Renal cortical epithelial cell (primary cell): Measurements from ENCODE around the gene HIVEP3. TPM values are rescaled to one million over a fixed set of nuclear protein-coding genes. Genes with fewer than 3 reads are reported as not detected.

Experiments
- DNase-seq: peaks from one replicate; pipeline ENCODE4 v3.0.0-alpha.2; 2011; ENCODE audit warnings: low read depth
- total RNA-seq: library from RNA; depleted of rRNA; stranded (reverse); fragments of >200 nt; gene quantifications from 2 replicates; pipeline ENCODE4 v1.2.3, GENCODE V29; 2014

The HIVEP3 gene
- total RNA-seq, 1 donor from 2014 or later, result 3.3 TPM

GRCh38 chr1:41653574-41653973 is 265.1 kb downstream of the HIVEP3 start:
- DNase-seq, result no peak

GRCh38 chr1:41652384-41653265 is 266.1 kb downstream of the HIVEP3 start:
- no peak for DNase-seq

- DNase-seq, result no peak
These were observed 268.5 kb downstream of the HIVEP3 start for GRCh38 chr1:41650028-41650880.

- no peak for DNase-seq
These were observed 269.2 kb downstream of the HIVEP3 start for GRCh38 chr1:41649396-41650027.

- DNase-seq, result no peak
These were observed 269.9 kb downstream of the HIVEP3 start for GRCh38 chr1:41648844-41649243.

- DNase-seq, result no peak
These were observed 270.5 kb downstream of the HIVEP3 start for GRCh38 chr1:41648230-41648629.

GRCh38 chr1:41647221-41648135 is 271.2 kb downstream of the HIVEP3 start:
- no peak for DNase-seq

- no peak for DNase-seq
These were observed 272.5 kb downstream of the HIVEP3 start for GRCh38 chr1:41646186-41646585.

- DNase-seq, result no peak
These were observed 273.7 kb downstream of the HIVEP3 start for GRCh38 chr1:41645062-41645461.

GRCh38 chr1:41642922-41643821 is 275.6 kb downstream of the HIVEP3 start:
- DNase-seq, result no peak

- DNase-seq, result no peak
These were observed 276.7 kb downstream of the HIVEP3 start for GRCh38 chr1:41641941-41642527.

- DNase-seq, result no peak
These were observed 277.3 kb downstream of the HIVEP3 start for GRCh38 chr1:41641475-41641814.

GRCh38 chr1:41640756-41641474 is 277.8 kb downstream of the HIVEP3 start:
- no peak for DNase-seq

GRCh38 chr1:41640141-41640751 is 278.5 kb downstream of the HIVEP3 start:
- DNase-seq, result no peak

GRCh38 chr1:41639332-41639936 is 279.3 kb downstream of the HIVEP3 start:
- DNase-seq, result no peak

GRCh38 chr1:41638086-41639024 is 280.4 kb downstream of the HIVEP3 start:
- no peak for DNase-seq

GRCh38 chr1:41637367-41637766 is 281.4 kb downstream of the HIVEP3 start:
- no peak for DNase-seq
